HFFc6 (cell line): ENCODE measurements around the gene CGNL1. TPM values are rescaled to one million over a fixed set of nuclear protein-coding genes. Genes with fewer than 3 reads are reported as not detected.

Source experiments
- DNase-seq: peaks from one replicate; pipeline ENCODE4 v3.0.0-alpha.2; 2018
- H3K27ac Mint-ChIP-seq: 2 replicates; pipeline ENCODE4 v1.8.0; 2020; ENCODE audit warnings: mild to moderate bottlenecking, mixed read lengths
- H3K27me3 Mint-ChIP-seq: 2 replicates; pipeline ENCODE4 v1.8.0; 2021; ENCODE audit warnings: mild to moderate bottlenecking, moderate library complexity, mixed read lengths; ENCODE audit not compliant: insufficient read depth
- H3K36me3 Mint-ChIP-seq: 2 replicates; pipeline ENCODE4 v1.8.0; 2021; ENCODE audit warnings: low read depth, mixed read lengths
- H3K4me1 Mint-ChIP-seq: 2 replicates; pipeline ENCODE4 v1.8.0; 2020; ENCODE audit warnings: low read depth, mixed read lengths
- H3K4me3 Mint-ChIP-seq: 2 replicates; pipeline ENCODE4 v1.8.0; 2020; ENCODE audit warnings: mild to moderate bottlenecking, moderate library complexity, mixed read lengths
- H3K9me3 Mint-ChIP-seq: 2 replicates; pipeline ENCODE4 v1.8.0; 2020; ENCODE audit warnings: mild to moderate bottlenecking, mixed read lengths
- total RNA-seq, 6 experiments: library from RNA; stranded (reverse); fragmentation: NEBNext Ultra II Directional; extraction: Animal tissue kit (Norgen Biotek cat#: 25700); gene quantifications; 2 replicates in 1 of 6; 3 replicates in 5 of 6; pipeline ENCODE4 v1.2.3, GENCODE V29; 2021
- TF ChIP-seq, protein P1 (sequence below): fragments of 200-600 bp; sonication (generic); IDR thresholded peaks from 2 replicates; pipeline ENCODE4 v1.5.0; 2021; ENCODE audit warnings: antibody characterized with exemption, mild to moderate bottlenecking

The CGNL1 gene
- total RNA-seq, 6 experiments from 2014 or later, result 0.05 to 0.20 (median 0.10) TPM; not detected in 2

DNA sequence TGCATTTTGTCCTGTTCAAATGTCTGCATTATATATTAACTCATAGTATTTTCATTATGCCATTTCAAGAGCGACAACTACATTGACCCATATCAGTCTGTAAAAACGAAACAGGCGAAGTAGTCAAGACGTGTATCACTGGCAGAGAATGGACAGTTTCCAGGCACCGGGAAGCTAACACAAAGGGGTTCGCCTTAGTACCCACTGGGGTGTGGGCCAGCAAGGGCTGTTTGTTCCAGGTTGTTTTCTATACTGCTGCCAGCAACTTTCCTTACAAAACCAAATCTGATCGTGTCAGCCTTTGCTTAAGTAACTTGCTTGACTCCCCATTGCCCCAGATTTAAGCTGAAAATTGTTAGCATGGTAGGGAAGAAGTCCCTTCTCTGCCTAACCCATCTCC, 87.1 kb downstream of the CGNL1 start:
- H3K27me3 Mint-ChIP-seq, result peaks cover 13% of the 10 kb centered on the region
- H3K4me3 Mint-ChIP-seq, result no peak overlapping the region
- no peaks in the 10 kb centered on the region for H3K4me1 Mint-ChIP-seq
- H3K27ac Mint-ChIP-seq, result no peak overlapping the region
- TF ChIP-seq, protein P1, sequence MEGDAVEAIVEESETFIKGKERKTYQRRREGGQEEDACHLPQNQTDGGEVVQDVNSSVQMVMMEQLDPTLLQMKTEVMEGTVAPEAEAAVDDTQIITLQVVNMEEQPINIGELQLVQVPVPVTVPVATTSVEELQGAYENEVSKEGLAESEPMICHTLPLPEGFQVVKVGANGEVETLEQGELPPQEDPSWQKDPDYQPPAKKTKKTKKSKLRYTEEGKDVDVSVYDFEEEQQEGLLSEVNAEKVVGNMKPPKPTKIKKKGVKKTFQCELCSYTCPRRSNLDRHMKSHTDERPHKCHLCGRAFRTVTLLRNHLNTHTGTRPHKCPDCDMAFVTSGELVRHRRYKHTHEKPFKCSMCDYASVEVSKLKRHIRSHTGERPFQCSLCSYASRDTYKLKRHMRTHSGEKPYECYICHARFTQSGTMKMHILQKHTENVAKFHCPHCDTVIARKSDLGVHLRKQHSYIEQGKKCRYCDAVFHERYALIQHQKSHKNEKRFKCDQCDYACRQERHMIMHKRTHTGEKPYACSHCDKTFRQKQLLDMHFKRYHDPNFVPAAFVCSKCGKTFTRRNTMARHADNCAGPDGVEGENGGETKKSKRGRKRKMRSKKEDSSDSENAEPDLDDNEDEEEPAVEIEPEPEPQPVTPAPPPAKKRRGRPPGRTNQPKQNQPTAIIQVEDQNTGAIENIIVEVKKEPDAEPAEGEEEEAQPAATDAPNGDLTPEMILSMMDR, result no peak
- no peak for DNase-seq
- no peaks in the 10 kb centered on the region for H3K36me3 Mint-ChIP-seq
- H3K9me3 Mint-ChIP-seq, result no peaks in the 10 kb centered on the region

DNA sequence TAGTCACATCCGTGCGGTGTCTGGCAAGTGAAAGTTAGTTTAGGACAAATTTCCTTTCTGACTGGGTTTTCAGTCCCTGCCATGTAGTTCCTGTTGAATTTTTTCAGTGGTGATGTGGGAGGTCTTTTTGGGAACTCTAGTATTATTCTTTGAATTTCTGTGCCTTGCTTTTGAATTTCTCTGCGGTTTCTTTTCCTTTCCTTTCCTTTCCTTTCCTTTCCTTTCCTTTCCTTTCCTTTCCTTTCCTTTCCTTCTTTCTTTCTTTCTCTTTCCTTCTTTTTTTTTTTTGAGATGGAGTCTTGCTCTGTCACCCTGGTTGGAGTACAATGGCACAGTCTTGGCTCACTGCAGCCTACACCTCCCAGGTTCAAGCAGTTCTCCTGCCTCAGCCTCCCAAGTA, 88.2 kb downstream of the CGNL1 start:
- DNase-seq, result no peak
- Mint-ChIP-seq H3K27ac (no peak overlapping the region), H3K36me3 (no peaks in the 10 kb centered on the region), H3K4me3 (no peak overlapping the region), H3K27me3 (peaks cover 20% of the 10 kb centered on the region), H3K4me1 (no peaks in the 10 kb centered on the region), H3K9me3 (no peaks in the 10 kb centered on the region)
- TF ChIP-seq, protein P1, result no peak

DNA sequence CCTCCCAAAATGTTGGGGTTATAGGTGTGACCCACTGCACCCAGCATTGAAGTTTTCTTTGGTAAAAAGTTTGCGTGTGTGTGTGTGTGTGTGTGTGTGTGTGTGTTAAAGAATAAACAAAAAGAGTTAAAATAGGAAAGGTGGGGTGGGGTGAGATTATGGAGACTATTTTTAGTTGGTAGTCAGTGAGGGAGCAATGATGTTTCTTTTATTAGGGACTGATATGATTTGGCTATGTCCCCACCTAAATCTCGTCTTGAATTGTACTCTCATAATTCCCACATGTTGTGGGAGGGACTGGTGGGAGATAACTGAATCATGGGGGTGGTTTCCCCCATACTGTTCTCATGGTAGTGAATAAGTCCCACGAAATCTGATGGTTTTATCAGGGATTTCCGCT, 92.2 kb downstream of the CGNL1 start:
- no peak overlapping the region for H3K4me3 Mint-ChIP-seq
- TF ChIP-seq, protein P1, result no peak
- peaks cover 21% of the 10 kb centered on the region for H3K27me3 Mint-ChIP-seq
- H3K9me3 Mint-ChIP-seq, result no peaks in the 10 kb centered on the region
- H3K27ac Mint-ChIP-seq, result no peak overlapping the region
- DNase-seq, result no peak
- H3K36me3 Mint-ChIP-seq, result no peaks in the 10 kb centered on the region
- H3K4me1 Mint-ChIP-seq, result peaks cover 16% of the 10 kb centered on the region

DNA sequence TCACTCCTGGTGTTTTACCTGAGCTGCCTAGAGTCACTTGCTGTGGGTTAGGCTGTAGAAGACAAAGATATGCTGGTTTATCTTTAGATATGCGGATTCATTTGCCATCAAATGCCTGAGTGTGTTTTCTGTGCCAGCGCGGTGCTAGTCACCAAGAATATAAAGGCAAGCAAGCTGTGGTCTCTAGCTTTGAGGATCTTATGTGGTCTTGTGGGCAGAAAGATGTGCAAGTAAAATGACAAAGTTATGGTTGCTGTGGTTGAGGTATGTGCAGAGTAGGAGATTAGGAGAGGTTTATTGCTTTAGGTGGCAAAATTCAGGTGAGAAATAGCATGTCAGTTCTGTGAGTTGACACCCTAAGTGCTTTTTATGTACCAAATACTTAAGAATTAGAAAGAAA, 94.2 kb downstream of the CGNL1 start:
- H3K36me3 Mint-ChIP-seq, result no peaks in the 10 kb centered on the region
- H3K4me3 Mint-ChIP-seq, result no peak overlapping the region
- TF ChIP-seq, protein P1, result no peak

DNA sequence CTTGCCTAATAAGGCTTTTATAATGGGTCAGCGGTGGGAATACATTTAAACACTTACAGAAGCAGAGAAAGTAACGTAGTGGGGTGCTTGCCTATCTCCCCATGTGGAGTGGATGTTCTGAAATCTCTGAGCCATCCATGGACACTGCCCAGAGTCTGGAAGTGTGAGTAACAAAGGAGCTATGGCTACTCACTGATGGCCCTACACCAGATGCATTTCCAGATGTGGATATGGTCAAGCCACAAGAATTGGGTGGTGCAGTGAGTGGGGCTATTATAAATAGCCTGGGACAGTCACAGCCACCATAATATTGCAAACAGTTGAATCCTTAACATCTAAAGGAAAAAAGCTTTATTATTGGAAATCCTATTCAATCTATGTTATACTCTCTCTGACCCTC, 96.6 kb downstream of the CGNL1 start:
- TF ChIP-seq, protein P1, result no peak
- Mint-ChIP-seq H3K4me1 (peaks cover 44% of the 10 kb centered on the region), H3K4me3 (no peak overlapping the region), H3K27me3 (peaks cover 11% of the 10 kb centered on the region), H3K36me3 (no peaks in the 10 kb centered on the region), H3K9me3 (no peaks in the 10 kb centered on the region), H3K27ac (no peak overlapping the region)
- peak; percentile 16 for DNase-seq

More for the DNA sequence above, 94.2 kb downstream of the CGNL1 start:
- no peak for DNase-seq
- H3K27me3 Mint-ChIP-seq, result peaks cover 16% of the 10 kb centered on the region
- H3K9me3 Mint-ChIP-seq, result no peaks in the 10 kb centered on the region
- no peak overlapping the region for H3K27ac Mint-ChIP-seq
- H3K4me1 Mint-ChIP-seq, result peaks cover 21% of the 10 kb centered on the region

DNA sequence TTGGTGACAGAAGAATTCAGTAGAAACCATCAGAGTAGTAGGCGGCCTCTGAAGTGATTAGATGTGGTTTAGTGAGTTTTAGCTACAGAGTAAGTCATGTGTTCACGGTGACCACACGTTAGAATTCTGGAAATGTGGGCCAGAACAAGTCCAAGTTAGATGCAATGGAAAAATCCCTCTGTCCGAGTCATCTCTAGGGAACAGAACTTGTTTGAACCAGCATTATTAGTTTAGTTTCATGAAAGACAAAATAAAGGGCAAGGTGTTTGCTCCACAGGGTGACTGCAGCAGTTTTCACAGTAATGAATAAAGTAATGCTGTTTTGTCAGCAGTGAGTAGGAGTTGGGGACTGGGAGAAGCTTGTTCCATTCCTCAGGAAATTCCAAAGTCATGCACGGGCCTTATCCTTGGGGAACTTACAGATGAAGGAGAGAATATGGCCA, 100.2 kb downstream of the CGNL1 start:
- DNase-seq, result peak; percentile 53
- Mint-ChIP-seq H3K4me1 (peaks cover 49% of the 10 kb centered on the region), H3K27me3 (peaks cover 1% of the 10 kb centered on the region; the same call in 1 of the 2 replicates), H3K36me3 (no peaks in the 10 kb centered on the region), H3K9me3 (no peaks in the 10 kb centered on the region), H3K27ac (peak overlapping the region; percentile 70), H3K4me3 (peak overlapping the region; percentile 27; the same call in 1 of the 2 replicates)
- TF ChIP-seq, protein P1, result no peak
